ENCODE measurements around the gene GPBP1. TPM values are rescaled to one million over a fixed set of nuclear protein-coding genes. Genes with fewer than 3 reads are reported as not detected.

The GPBP1 gene
- total and polyA plus RNA-seq, 2 of the 4 experiments (the other 2 are of a cell fraction) = 24.3 to 29.2 TPM

GRCh38 chr5:57211039-57211438 is 37.2 kb downstream of the GPBP1 start:
- H2BK120ac ChIP-seq (ENCODE audit: low read depth, low read length) = no peak overlapping the region
- CTCF ChIA-PET = no interaction called here
- in situ Hi-C loops (cut with MboI; ENCODE audit: low sequenced_read_pairs) (loop anchor here (25.0 kb wide), 2 partner anchors 949 to 1249 kb away; no protein-coding TSS in a partner anchor), intact Hi-C loops (cut with micrococcal nuclease) (no loop called here), dilution Hi-C loops (cut with HindIII; ENCODE audit: low sequenced_read_pairs, unreplicated experiment) (no loop called here)
- peaks cover 22 to 72% of the 10 kb centered on the region in 2 experiments for H3K79me1 ChIP-seq (ENCODE audit: low read depth in 1 of 2, low read length in 2 of 2)
- no peak overlapping the region for H3K18ac ChIP-seq (ENCODE audit: low read depth, low read length)
- ATAC-seq (ENCODE audit: low read depth) (no peak), DNase-seq (no peak)
- peaks cover 5% of the 10 kb centered on the region; the same call in 1 of the 2 replicates for H3K36me3 ChIP-seq (ENCODE audit: control insufficient read depth, insufficient read depth, low read length)
- no peak overlapping the region for H3K23ac ChIP-seq (ENCODE audit: low read depth, low read length)
- no peaks in the 10 kb centered on the region for H3K27me3 ChIP-seq (ENCODE audit: control insufficient read depth, insufficient read depth, low read length)
- 0 out of 2 replicates have a peak, but pooled peaks cover 2% of the 10 kb centered on the region for H3K9me3 ChIP-seq (ENCODE audit: control insufficient read depth, insufficient read depth, low read length)
- H3K9ac ChIP-seq (ENCODE audit: low read depth, low read length) = no peak overlapping the region
- H4K20me1 ChIP-seq (ENCODE audit: insufficient read depth, low read length) = peaks cover 63% of the 10 kb centered on the region
- no peak overlapping the region for H2BK20ac ChIP-seq (ENCODE audit: low read depth, low read length)
- no peak for TF ChIP-seq CEBPB (IDR thresholded peaks at IDR 0.05; ENCODE audit: low read depth, low read length)
- H3K56ac ChIP-seq (ENCODE audit: extremely low read depth, insufficient read depth, low read length) = no peak overlapping the region
- POLR2A ChIA-PET (ENCODE audit: unreplicated experiment) = no interaction called here
- H3K4me1 ChIP-seq (ENCODE audit: control insufficient read depth, insufficient read depth, low read length) = peaks cover 12% of the 10 kb centered on the region
- no peak overlapping the region for H3K4me2 ChIP-seq (ENCODE audit: low read depth, low read length)
- WGBS, 2 experiments (ENCODE audit: extremely low coverage in 2 of 2, insufficient read length in 1 of 2) = 100% methylated on average over 1 of the region's 5 CpGs; no CpG with 5 or more reads in 1 of the 2 experiments
- no peak overlapping the region for H3K27ac ChIP-seq (ENCODE audit: insufficient read depth, low read length)
- peaks cover 19% of the 10 kb centered on the region for H3K9me1 ChIP-seq (ENCODE audit: insufficient read depth, low read length)
- no peak overlapping the region for H3K4ac ChIP-seq (ENCODE audit: low read depth, low read length)
- H2AK5ac ChIP-seq (ENCODE audit: low read depth, low read length) = no peak overlapping the region
- H2BK5ac ChIP-seq (ENCODE audit: low read depth, low read length, poor library complexity, severe bottlenecking) = no peak overlapping the region
- H2AK9ac ChIP-seq (replicated peaks; ENCODE audit: low read depth, low read length, poor library complexity) = no peak overlapping the region
- no peak overlapping the region for H2AFZ ChIP-seq (replicated peaks; ENCODE audit: low read length, poor library complexity)
- BruUV-seq (replicated peaks) = no TSS peak
- no peak overlapping the region for H2BK15ac ChIP-seq (ENCODE audit: low read depth, low read length)
- H4K91ac ChIP-seq (ENCODE audit: insufficient read depth, low read depth, low read length) = no peak overlapping the region
- no peak overlapping the region for H3K4me3 ChIP-seq (ENCODE audit: insufficient read depth, low read depth, low read length)
- H3K14ac ChIP-seq (replicated peaks; ENCODE audit: low read depth, low read length) = no peak overlapping the region
- no peak overlapping the region for H4K8ac ChIP-seq (ENCODE audit: low read depth in 2 of 2, low read length in 2 of 2)
- no peak overlapping the region for H4K5ac ChIP-seq (ENCODE audit: low read depth, low read length)
